GM20000 (cell line): Measurements from ENCODE around the gene CFAP90.

Experiments
- DNase-seq: peaks from one replicate; pipeline ENCODE4 v3.0.0; 2012; ENCODE audit warnings: low spot score
- CTCF ChIP-seq: IDR thresholded peaks from 2 replicates; pipeline ENCODE4 v1.5.1; 2012; ENCODE audit warnings: mild to moderate bottlenecking, control low read depth; ENCODE audit errors: extremely low read depth, missing control alignments

Gene CFAP90

GRCh38 chr5:7813576-7813975, 37.4 kb downstream of the CFAP90 start:
- DNase-seq, result no peak
- TF ChIP-seq CTCF, result no peak

GRCh38 chr5:7813007-7813406, 37.9 kb downstream of the CFAP90 start:
- DNase-seq, result no peak
- no peak for TF ChIP-seq CTCF

GRCh38 chr5:7811715-7812114, 39.2 kb downstream of the CFAP90 start:
- no peak for DNase-seq
- TF ChIP-seq CTCF, result no peak

GRCh38 chr5:7808998-7809397, 41.9 kb downstream of the CFAP90 start:
- TF ChIP-seq CTCF, result no peak
- DNase-seq, result no peak

- peak; percentile 22 for DNase-seq
- TF ChIP-seq CTCF, result peak; percentile 19
Observed at GRCh38 chr5:7805379-7805778, 45.6 kb downstream of the CFAP90 start.

- TF ChIP-seq CTCF, result no peak
- DNase-seq, result no peak
Observed at GRCh38 chr5:7803937-7804336, 47.0 kb downstream of the CFAP90 start.

- DNase-seq, result no peak
- TF ChIP-seq CTCF, result no peak
Observed at GRCh38 chr5:7802855-7803254, 48.1 kb downstream of the CFAP90 start.
